Subcutaneous adipose tissue (tissue), 4 donors: Measurements from ENCODE around the gene ERG28. TPM values are rescaled to one million over a fixed set of nuclear protein-coding genes. Genes with fewer than 3 reads are reported as not detected.

Source experiments
- CTCF ChIP-seq: fragments of 450-650 bp; IDR thresholded peaks from one replicate; pipeline ENCODE4 v1.5.1; 2016; ENCODE audit warnings: low read depth, mild to moderate bottlenecking, control low read depth, antibody characterized with exemption, moderate library complexity
- total RNA-seq, 4 donors: library from RNA; depleted of rRNA; stranded (reverse); fragments of >200 nt; gene quantifications; one replicate each; pipeline ENCODE4 v1.1.0, GENCODE V29; 2016

The ERG28 gene
- total RNA-seq, 4 donors from 2014 or later, result 3.7 to 5.9 (median 4.4) TPM

GRCh38 chr14:75609606-75610475 lies 50.8 kb downstream of the ERG28 start:
- TF ChIP-seq CTCF, result no peak

GRCh38 chr14:75609116-75609515 lies 51.6 kb downstream of the ERG28 start:
- no peak for TF ChIP-seq CTCF

GRCh38 chr14:75607842-75608640 lies 52.6 kb downstream of the ERG28 start:
- TF ChIP-seq CTCF, result no peak

- no peak for TF ChIP-seq CTCF
Observed at GRCh38 chr14:75607044-75607443, 53.6 kb downstream of the ERG28 start.

GRCh38 chr14:75605916-75606315 lies 54.8 kb downstream of the ERG28 start:
- TF ChIP-seq CTCF, result no peak

GRCh38 chr14:75604979-75605851 lies 55.5 kb downstream of the ERG28 start:
- no peak for TF ChIP-seq CTCF
